ENCODE results near the gene OR4F15.
"Not testable (repeated sequence)": the region's sequence is repeated elsewhere in the genome, so short reads cannot be mapped to it uniquely, and the experiment has no call there.

Gene OR4F15, protein sequence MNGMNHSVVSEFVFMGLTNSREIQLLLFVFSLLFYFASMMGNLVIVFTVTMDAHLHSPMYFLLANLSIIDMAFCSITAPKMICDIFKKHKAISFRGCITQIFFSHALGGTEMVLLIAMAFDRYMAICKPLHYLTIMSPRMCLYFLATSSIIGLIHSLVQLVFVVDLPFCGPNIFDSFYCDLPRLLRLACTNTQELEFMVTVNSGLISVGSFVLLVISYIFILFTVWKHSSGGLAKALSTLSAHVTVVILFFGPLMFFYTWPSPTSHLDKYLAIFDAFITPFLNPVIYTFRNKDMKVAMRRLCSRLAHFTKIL

DNA sequence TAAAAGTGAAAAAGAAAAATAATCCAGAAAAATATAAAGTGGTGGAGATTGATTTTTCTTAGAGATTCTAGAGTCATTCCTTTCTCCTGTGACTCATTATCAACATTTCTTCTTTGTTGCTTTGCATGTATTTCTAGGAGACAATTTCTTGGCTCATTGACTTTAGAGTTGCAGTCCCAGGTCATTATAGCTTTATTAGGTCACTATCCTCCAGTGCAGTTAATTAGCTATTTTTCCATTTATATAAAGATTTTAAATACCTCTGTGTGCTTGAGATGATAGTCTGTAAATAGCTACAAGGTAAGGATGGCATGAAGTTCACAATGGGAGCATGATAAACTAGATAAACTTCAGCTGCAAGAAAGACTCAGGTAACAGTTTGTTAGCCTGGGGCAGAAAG lies at the start of gene OR4F15:
TSS of gene OR4F15 (plus strand) at position 301 of the 400 bp plus-strand sequence. CDS start 5,985 bp downstream, outside the sequence.
- no peak for DNase-seq (ENCODE audit: low spot score)
- TF ChIP-seq, protein P1, sequence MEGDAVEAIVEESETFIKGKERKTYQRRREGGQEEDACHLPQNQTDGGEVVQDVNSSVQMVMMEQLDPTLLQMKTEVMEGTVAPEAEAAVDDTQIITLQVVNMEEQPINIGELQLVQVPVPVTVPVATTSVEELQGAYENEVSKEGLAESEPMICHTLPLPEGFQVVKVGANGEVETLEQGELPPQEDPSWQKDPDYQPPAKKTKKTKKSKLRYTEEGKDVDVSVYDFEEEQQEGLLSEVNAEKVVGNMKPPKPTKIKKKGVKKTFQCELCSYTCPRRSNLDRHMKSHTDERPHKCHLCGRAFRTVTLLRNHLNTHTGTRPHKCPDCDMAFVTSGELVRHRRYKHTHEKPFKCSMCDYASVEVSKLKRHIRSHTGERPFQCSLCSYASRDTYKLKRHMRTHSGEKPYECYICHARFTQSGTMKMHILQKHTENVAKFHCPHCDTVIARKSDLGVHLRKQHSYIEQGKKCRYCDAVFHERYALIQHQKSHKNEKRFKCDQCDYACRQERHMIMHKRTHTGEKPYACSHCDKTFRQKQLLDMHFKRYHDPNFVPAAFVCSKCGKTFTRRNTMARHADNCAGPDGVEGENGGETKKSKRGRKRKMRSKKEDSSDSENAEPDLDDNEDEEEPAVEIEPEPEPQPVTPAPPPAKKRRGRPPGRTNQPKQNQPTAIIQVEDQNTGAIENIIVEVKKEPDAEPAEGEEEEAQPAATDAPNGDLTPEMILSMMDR (IDR thresholded peaks at IDR 0.05; ENCODE audit: borderline replicate concordance, control extremely low read depth, extremely low read depth, insufficient read depth, missing control alignments): no peak
- in situ Hi-C loops (cut with MboI; ENCODE audit: low sequenced_read_pairs, unreplicated experiment): no loop called here

GRCh38 chr15:101764669-101765339 lies 47.2 kb upstream of the OR4F15 start:
- in situ Hi-C loops (cut with MboI; ENCODE audit: low sequenced_read_pairs, unreplicated experiment): not testable (repeated sequence)
- peak; percentile 3 for DNase-seq (ENCODE audit: low spot score)

DNA sequence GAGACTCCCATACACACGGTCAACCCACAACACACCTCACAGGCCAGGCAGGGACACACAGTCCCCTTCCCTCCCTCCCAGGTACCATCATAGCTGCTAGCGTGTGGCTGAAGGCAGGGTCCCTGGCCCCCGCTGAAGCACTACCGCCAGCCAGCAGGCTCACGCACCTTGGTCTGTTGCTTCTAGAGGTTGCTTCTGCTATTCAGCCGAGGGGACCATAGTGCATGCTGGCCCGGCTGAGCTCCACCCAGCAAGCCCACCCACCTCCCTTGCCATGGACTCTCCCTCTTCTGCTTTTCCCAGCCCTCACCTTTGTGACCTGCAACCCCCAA lies 46.7 kb upstream of the OR4F15 start:
- in situ Hi-C loops (cut with MboI; ENCODE audit: low sequenced_read_pairs, unreplicated experiment): not testable (repeated sequence)

GRCh38 chr15:101765772-101766456 lies 46.1 kb upstream of the OR4F15 start:
- TF ChIP-seq, protein P1 (IDR thresholded peaks at IDR 0.05; ENCODE audit: borderline replicate concordance, control extremely low read depth, extremely low read depth, insufficient read depth, missing control alignments): no peak
- peak; percentile 24 for DNase-seq (ENCODE audit: low spot score)
- in situ Hi-C loops (cut with MboI; ENCODE audit: low sequenced_read_pairs, unreplicated experiment): no loop called here

More for the DNA sequence above, 46.7 kb upstream of the OR4F15 start:
- DNase-seq (ENCODE audit: low spot score): peak; percentile 1

DNA sequence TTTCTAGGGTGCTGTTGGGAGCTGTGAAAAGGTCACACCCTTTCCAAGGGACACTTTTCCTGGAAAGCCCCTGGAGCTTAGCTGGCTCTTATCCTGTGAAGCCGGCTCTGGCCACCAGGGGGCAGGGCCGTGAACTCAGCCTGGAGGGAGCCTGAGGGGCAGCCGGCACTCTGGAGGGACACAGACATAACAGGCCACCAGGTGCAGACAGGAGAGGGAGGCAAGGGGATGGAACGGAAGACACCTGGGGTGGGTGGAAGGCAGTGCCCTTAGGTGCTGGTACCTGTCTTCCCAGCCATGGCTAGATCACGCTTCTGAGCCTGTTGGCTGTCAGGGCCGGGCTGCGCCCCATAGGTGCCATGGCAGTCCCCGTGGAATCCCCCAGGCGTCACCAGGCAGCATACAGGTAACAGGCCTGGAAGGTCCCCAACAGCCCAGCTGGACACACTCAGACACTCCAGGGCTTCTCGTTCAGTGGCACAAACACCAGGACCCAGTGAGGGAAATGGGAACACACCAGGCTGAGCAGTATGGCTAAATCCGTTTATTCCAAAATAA lies 44.8 kb upstream of the OR4F15 start:
- in situ Hi-C loops (cut with MboI; ENCODE audit: low sequenced_read_pairs, unreplicated experiment): not testable (repeated sequence)

DNA sequence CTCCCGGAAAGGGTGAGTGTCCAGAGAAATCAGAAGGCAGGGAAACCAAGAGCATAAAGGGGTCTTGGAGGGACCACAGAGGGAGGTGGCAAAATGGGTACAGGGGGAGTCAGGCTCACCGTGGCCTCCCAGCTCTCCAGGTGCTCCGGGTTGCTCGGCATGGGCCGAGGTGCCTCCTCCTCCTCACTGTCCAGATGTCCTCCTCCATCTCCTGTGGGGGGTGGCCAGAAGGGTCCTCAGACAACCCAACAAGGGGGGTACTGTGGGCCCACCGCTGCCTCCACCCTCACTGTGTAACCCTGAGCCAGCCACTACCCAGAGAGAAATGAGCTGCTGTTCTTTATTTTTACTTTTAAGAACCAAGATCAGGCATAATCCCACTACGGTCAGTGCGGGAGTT lies 39.1 kb upstream of the OR4F15 start:
- TF ChIP-seq, protein P1 (IDR thresholded peaks at IDR 0.05; ENCODE audit: borderline replicate concordance, control extremely low read depth, extremely low read depth, insufficient read depth, missing control alignments): no peak
- in situ Hi-C loops (cut with MboI; ENCODE audit: low sequenced_read_pairs, unreplicated experiment): no loop called here
- no peak for DNase-seq (ENCODE audit: low spot score)

More for the DNA sequence above, 44.8 kb upstream of the OR4F15 start:
- not testable (repeated sequence) for DNase-seq (ENCODE audit: low spot score)

- no peak for DNase-seq (ENCODE audit: low spot score)
- TF ChIP-seq, protein P1 (IDR thresholded peaks at IDR 0.05; ENCODE audit: borderline replicate concordance, control extremely low read depth, extremely low read depth, insufficient read depth, missing control alignments): peak; percentile 25
- in situ Hi-C loops (cut with MboI; ENCODE audit: low sequenced_read_pairs, unreplicated experiment): no loop called here
These were observed 38.4 kb upstream of the OR4F15 start for GRCh38 chr15:101773496-101774100.
